Measurements from ENCODE around the gene DAB2.

DAB2 gene

GRCh38 chr5:39459071-39459470, 34.3 kb upstream of the DAB2 start:
- FAIRE-seq = no peak
- DNase-seq (ENCODE audit: insufficient read length, low spot score) = no peak
- no peak for TF ChIP-seq CTCF (IDR thresholded peaks at IDR 0.05; ENCODE audit: insufficient read depth, missing control alignments)

- TF ChIP-seq CTCF (IDR thresholded peaks at IDR 0.05; ENCODE audit: insufficient read depth, missing control alignments) = no peak
- no peak for DNase-seq (ENCODE audit: insufficient read length, low spot score)
- FAIRE-seq = no peak
Measured at GRCh38 chr5:39455645-39456044, 30.9 kb upstream of the DAB2 start.

- FAIRE-seq (no peak), DNase-seq (ENCODE audit: insufficient read length, low spot score) (no peak)
- TF ChIP-seq CTCF (IDR thresholded peaks at IDR 0.05; ENCODE audit: insufficient read depth, missing control alignments) = no peak
Measured at GRCh38 chr5:39453606-39454005, 28.8 kb upstream of the DAB2 start.

- TF ChIP-seq CTCF (IDR thresholded peaks at IDR 0.05; ENCODE audit: insufficient read depth, missing control alignments) = no peak
- FAIRE-seq (no peak), DNase-seq (ENCODE audit: insufficient read length, low spot score) (no peak)
Measured at GRCh38 chr5:39452846-39453245, 28.1 kb upstream of the DAB2 start.

- no peak for TF ChIP-seq CTCF (IDR thresholded peaks at IDR 0.05; ENCODE audit: insufficient read depth, missing control alignments)
- FAIRE-seq = no peak
- DNase-seq (ENCODE audit: insufficient read length, low spot score) = no peak
Measured at GRCh38 chr5:39451276-39451941, 26.6 kb upstream of the DAB2 start.

GRCh38 chr5:39450487-39450886, 25.7 kb upstream of the DAB2 start:
- DNase-seq (ENCODE audit: insufficient read length, low spot score) = no peak
- TF ChIP-seq CTCF (IDR thresholded peaks at IDR 0.05; ENCODE audit: insufficient read depth, missing control alignments) = no peak
- no peak for FAIRE-seq

- no peak for DNase-seq (ENCODE audit: insufficient read length, low spot score)
- TF ChIP-seq CTCF (IDR thresholded peaks at IDR 0.05; ENCODE audit: insufficient read depth, missing control alignments) = no peak
- no peak for FAIRE-seq
Measured at GRCh38 chr5:39449591-39449990, 24.8 kb upstream of the DAB2 start.
